ENCODE results near the gene PTPRN.
A peak's percentile ranks its signal among the peaks of the same experiment; 100 is the strongest.
"Not testable (repeated sequence)": the region's sequence is repeated elsewhere in the genome, so short reads cannot be mapped to it uniquely, and the experiment has no call there.

Gene PTPRN

DNA sequence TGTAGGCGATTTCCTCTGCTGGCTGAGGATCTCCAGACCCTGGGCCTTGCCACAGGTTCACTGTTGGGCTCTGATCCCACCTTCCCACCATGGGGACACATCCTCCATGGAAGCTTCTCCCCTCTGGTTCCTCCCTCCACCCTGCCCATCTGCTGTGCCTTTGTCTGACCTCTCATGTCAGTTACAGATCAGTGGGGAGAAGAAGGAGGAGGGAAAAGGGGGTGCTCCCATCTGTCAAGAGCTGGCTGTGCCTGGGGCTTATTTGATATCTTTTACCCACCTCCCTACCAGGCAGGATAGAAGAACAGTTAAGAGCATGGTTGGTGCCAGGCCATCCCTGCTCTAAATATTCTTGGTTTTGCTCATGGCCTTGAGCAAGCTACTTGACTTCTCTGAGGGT, 42.3 kb downstream of the PTPRN start:
- peak in 1 of 2 experiments; percentile 76 for DNase-seq

- no peak for DNase-seq
These were observed 43.0 kb downstream of the PTPRN start for GRCh38 chr2:219266232-219266631.

- no peak for DNase-seq
These were observed 48.0 kb downstream of the PTPRN start for GRCh38 chr2:219261024-219261855.

DNA sequence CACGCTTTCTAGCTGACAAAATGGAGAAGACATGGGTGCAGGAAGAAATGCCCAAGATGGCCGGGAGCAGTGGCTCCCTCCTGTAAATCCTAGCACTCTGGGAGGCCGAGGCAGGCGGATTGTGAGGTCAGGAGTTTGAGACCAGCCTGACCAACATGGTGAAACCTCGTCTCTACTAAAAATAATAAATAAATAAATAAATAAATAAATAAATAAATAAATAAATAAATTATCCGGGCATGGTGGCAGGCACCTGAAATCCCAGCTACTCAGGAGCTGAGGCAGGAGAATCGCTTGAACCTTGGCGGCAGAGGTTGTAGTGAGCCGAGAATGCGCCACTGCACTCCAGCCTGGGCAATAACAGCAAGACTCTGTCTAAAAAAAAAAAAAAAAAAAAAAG, 50.3 kb downstream of the PTPRN start:
- not testable (repeated sequence) for DNase-seq

DNA sequence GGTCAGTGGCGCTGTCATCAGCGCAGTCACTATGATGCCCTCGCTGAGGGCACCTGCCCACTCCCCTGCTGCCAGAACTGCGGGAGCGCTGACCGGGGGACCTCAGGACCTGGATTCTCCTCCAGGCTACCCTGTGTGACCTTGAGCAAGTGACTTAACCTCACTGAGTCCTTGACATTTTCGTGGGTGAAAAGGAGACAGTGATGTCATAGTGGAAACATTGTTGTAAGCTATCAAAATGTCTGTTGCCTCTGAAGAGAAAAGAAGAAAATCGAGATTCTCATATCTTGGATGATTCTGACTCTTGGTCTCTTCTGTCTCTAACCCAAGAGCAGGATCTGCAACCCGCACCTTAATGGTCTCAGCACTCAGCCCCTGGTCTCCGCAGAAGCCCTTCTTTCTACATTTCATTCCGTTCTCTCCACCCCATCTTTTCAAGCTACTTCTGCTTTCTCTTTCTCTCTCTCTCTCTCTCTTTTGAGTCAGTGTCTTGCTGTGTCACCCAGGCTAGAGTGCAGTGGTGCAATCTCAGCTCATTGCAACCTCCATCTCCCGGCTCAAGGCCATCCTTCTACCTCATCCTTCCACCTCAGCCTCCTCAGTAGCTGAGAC, 54.5 kb downstream of the PTPRN start:
- DNase-seq, result no peak

DNA sequence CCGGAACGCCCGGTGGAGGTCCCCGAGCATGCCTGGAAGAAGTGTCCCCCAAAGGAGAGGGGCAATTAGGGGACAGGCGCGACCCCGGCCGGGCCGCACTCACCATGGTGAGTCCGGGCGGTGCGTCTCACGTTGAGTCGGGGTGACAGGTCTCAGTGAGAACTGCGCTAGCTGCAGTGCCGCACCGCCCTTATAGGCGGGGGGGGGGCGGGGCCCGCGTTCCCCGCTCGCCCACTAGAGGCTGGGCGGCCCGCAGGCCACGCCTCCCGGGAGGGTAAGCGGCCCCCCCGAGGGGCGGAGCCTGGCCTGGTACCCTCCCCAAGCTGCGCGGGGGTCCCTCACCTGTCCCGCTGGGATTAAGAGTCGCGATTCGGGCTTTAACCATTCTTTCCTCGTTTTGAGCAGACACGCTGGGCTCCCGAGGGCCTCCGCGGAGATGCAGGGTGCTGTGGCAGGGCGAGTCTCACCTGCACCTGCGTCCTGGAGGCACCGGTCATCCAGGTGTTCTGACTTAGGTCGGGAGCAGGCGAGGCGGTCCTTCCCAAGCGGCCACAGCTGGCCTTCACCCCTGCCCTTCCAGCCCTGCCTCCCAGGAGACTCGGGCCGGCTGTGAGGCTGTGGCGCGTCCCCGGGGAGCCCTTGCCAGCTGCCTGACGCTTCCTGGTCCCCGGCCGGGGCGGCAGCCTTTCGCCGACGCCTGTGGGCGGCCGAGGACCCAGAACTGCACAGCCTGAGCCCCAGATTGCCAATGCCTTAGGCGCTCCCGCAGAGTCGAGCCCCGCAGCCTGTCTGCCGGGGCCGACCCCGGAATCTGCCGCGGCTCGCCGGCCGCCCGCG, 55.2 kb downstream of the PTPRN start, which contains the start of gene TUBA4A:
TSS of gene TUBA4A (minus strand) at position 166 of the 837 bp plus-strand sequence. CDS start at position 106, 60 bp downstream.
- DNase-seq, result peak; percentile 72 to 89

- peak; percentile 54 to 78 for DNase-seq
These were observed 56.1 kb downstream of the PTPRN start, which contains the start of gene TUBA4B for GRCh38 chr2:219252900-219253752. TSS of gene TUBA4B (plus strand) at chr2:219253243. CDS start at chr2:219253408, 165 bp downstream.

DNA sequence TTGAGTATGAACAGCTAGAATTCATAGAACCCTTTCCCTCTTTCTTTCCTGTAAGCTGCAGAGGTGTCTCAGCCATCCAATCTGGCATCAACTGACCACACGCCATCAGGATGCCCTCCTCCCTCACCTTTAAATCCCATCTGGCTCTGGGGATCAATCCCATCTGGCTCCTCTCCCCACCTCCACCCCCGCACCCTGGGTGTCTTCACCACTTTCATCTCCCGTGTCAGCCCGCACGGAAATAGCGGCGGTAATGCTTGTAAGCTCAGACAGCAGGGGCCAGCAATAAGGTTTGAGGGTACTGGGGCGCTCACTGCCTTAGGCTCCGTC, 56.7 kb downstream of the PTPRN start:
- DNase-seq, result peak in 1 of 2 experiments; percentile 61

GRCh38 chr2:219252084-219252483, 57.1 kb downstream of the PTPRN start:
- no peak for DNase-seq

- no peak for DNase-seq
These were observed 57.5 kb downstream of the PTPRN start for GRCh38 chr2:219251656-219252055.

DNA sequence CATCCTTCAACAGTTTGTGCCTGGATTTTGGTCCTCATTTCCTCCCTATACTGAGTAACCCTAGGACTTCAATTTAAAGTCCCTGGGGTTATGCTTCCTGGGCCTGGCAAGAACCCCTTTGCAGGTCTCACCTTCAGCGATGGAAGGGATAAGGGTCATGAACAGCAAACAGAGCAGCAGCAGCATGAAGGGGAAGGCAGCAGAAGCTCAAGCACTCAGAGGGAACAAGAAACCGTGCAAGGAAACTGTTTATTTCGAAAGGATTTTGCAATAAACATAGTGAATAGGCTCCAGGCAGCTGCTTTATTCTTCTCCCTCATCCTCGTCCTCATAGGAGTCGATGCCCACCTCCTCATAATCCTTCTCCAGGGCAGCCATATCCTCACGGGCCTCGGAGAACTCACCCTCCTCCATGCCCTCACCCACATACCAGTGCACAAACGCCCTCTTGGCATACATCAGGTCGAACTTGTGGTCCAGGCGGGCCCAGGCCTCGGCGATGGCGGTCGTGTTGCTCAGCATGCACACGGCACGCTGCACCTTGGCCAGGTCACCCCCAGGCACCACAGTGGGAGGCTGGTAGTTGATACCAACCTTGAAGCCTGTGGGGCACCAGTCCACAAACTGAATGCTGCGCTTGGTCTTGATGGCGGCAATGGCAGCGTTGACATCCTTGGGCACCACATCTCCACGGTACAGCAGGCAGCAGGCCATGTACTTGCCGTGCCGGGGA, 59.0 kb downstream of the PTPRN start:
- DNase-seq, result no peak

DNA sequence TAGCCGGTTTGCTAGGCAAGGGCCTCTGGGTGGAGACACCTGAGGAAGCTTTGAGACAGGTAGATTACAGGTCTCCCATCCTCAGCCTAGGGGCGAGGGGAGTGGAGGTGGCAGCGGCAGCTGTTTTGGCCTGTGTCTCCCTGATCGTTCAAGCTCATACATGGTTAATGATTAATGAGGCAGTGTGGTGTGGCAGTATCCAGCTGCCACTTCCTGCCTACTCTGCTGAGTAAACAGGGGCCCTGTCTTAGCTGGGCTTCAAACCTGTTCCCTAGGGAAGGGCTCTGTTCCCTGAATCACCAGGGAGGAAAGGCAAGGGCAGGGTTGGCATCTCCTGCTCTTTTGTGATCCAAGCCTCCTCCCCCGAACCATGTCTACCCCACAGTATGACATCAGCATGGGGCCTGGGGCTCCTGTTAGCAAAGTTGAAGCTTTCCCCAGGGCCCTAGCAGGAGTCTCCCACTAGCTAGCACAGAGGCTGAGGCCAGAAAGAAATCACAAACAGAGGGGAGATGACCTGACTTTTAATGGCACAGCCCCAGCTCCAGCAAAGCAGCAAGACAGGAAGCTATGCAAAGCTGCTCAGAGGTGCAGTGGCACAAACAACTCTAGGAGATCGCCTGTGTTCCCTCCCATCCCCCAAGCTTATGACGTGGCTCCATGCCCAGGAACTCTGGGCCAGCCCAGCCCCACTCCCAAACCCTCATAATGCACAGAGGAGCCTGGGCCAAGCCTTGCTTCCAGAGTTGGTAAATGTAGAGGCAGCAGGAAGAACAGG, 59.8 kb downstream of the PTPRN start:
- peak in 1 of 2 experiments; percentile 35 for DNase-seq

GRCh38 chr2:219248845-219249202, 60.4 kb downstream of the PTPRN start:
- no peak for DNase-seq

- no peak for DNase-seq
These were observed 61.2 kb downstream of the PTPRN start for GRCh38 chr2:219247678-219248642.

GRCh38 chr2:219246559-219246958, 62.6 kb downstream of the PTPRN start:
- DNase-seq, result no peak

DNA sequence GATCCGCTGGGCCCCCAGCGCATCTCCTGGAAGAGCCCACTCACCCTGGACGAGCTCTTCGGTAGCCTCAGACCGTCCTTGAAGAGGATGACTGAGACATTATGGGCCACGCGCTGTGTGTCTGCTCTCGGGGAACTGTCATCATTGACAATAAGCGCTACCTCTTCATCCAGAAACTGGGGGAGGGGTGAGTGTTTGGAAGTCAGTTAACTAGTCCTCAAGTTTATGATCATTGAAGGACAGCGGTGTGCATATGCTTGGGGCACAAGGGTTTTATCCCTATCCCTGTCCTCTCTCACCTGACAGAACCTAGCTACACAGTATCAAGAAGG, 63.3 kb downstream of the PTPRN start:
- no peak for DNase-seq

DNA sequence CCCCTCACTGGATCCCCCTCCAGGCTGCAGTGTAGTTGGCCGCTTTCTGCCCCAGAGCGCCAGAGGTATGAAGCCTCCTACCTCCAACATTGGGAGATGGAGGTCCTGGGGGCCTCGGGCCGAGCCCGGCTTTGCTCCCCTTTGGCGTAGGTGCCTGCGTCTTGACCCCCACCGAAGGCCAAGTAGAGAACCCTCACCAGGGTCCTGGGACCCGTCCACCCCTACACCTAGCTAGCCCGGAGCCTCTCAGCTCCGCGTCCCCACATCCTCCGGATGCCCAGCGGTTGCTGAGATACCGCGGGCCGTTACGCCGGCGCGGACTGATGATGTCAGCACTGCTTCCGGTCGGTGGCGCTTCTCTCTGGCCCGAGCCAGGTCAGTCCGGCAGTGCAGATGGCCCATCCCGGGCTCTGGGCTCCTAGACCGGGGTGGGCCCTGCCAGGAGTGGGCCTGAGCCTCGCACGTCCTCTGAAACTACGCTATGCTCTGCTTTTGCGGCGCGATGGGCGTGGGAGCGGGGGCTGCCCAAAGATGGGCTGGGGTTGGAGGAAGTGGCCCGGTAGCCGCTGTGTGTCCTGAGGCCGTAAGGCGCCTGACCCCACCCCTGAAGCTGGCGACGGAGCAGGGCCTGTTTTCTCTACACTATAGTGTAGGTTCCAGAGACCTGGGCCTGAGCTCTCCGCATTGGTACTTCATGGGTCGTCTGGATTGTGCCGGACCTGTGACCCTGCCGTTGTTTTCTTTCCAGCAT, 63.9 kb downstream of the PTPRN start, which contains the start of the genes GLB1L and STK16:
TSS of gene GLB1L (minus strand) at position 297 of the 751 bp plus-strand sequence. CDS start 1,871 bp downstream, outside the sequence.
TSS of gene STK16 (plus strand) at position 332 of the 751 bp plus-strand sequence. CDS start 521 bp downstream, outside the sequence.
- DNase-seq, result peak; percentile 59 to 85

DNA sequence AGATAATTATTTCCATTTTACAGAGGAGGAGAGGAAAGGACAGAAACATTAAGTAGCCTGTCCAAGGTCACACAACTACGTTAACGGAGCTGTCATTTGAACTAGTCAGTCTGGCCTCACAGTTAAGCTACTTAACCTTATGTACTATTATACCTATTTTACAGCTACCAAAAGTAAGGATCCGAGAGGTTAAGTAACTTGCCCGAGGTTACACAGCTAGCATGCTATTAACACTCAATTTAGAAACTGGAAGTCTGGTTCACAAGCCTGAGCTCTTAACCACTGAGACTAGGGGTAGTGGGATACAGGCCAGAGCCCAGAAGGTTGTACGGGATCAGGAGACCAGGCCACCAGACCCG, 64.4 kb downstream of the PTPRN start:
- no peak for DNase-seq

GRCh38 chr2:219243291-219243761, 65.9 kb downstream of the PTPRN start:
- no peak for DNase-seq
